Spleen (tissue), 7 donors: ENCODE data around the gene NCAN.

Experiments
- CTCF ChIP-seq, 11 experiments: fragments of 200-600 bp in 7 of 11; fragments of 450-650 bp in 4 of 11; sonication (generic) in 4 of 11; IDR thresholded peaks in 8 of 11; conservative IDR thresholded peaks in 3 of 11; 1 replicate in 7 of 11; 2 replicates in 4 of 11; pipeline versions ENCODE4 v1.4.0 to v1.8.0; 2016 to 2021; ENCODE audit warnings: antibody characterized with exemption in 11 of 11, inconsistent platforms in 4 of 11, mild to moderate bottlenecking in 1 of 11
- POLR2A ChIP-seq, 3 donors: fragments of 450-650 bp; IDR thresholded peaks; one replicate each; pipeline ENCODE4 v1.5.1; 2017; ENCODE audit warnings: antibody characterized with exemption in 3 of 3, mild to moderate bottlenecking in 1 of 3
- donor health status: DM: no; HTN: no; CAD: no; lungs with moderate emphysema.
- donor health status: DM: no; HTN: no; CAD: no.
- donor health status: DM: no; HTN: no; CAD: no.

GRCh38 chr19:19214892-19215291 is 3.1 kb downstream of the NCAN start:
- TF ChIP-seq CTCF (IDR thresholded peaks at IDR 0.05 in 8 of 11, conservative IDR thresholded peaks at IDR 0.05 in 3 of 11): no peak
- no peak for TF ChIP-seq POLR2A (IDR thresholded peaks at IDR 0.05)
